ENCODE results near the gene SLC16A13. TPM values are rescaled to one million over a fixed set of nuclear protein-coding genes. Genes with fewer than 3 reads are reported as not detected.
"Not testable (repeated sequence)": the region's sequence is repeated elsewhere in the genome, so short reads cannot be mapped to it uniquely, and the experiment has no call there.

SLC16A13 gene
- total RNA-seq, 1 donor from 2014 or later = 3.4 TPM

DNA sequence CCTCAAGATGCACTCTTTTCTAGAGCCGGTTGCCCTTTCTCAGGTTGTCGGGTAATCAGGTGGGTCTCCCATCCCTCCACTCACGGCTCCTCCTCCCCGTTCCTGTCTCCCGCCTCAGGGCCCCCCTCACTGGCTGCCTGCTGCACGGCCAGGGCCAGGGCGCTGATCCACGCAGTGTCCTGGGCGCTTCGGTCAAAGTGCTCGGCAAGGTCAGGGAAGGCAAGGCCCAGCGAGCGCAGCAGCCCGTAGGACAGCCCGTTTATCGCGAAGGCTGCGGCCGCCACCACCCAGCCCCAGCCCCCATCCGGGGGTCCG is 7.3 kb downstream of the SLC16A13 start:
- peak overlapping the region; percentile 21 for H3K4me3 ChIP-seq (ENCODE audit: low read depth, low read length)
- H3K27me3 ChIP-seq (ENCODE audit: control insufficient read depth, insufficient read depth, low read length) = peaks cover 33% of the 10 kb centered on the region
- no peak for DNase-seq (ENCODE audit: low read depth)
- H3K36me3 ChIP-seq (ENCODE audit: control insufficient read depth, insufficient read depth, low read length) = no peaks in the 10 kb centered on the region
- TF ChIP-seq, protein P1, sequence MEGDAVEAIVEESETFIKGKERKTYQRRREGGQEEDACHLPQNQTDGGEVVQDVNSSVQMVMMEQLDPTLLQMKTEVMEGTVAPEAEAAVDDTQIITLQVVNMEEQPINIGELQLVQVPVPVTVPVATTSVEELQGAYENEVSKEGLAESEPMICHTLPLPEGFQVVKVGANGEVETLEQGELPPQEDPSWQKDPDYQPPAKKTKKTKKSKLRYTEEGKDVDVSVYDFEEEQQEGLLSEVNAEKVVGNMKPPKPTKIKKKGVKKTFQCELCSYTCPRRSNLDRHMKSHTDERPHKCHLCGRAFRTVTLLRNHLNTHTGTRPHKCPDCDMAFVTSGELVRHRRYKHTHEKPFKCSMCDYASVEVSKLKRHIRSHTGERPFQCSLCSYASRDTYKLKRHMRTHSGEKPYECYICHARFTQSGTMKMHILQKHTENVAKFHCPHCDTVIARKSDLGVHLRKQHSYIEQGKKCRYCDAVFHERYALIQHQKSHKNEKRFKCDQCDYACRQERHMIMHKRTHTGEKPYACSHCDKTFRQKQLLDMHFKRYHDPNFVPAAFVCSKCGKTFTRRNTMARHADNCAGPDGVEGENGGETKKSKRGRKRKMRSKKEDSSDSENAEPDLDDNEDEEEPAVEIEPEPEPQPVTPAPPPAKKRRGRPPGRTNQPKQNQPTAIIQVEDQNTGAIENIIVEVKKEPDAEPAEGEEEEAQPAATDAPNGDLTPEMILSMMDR (IDR thresholded peaks at IDR 0.05; ENCODE audit: insufficient read depth, low read length, poor library complexity, severe bottlenecking) = no peak

DNA sequence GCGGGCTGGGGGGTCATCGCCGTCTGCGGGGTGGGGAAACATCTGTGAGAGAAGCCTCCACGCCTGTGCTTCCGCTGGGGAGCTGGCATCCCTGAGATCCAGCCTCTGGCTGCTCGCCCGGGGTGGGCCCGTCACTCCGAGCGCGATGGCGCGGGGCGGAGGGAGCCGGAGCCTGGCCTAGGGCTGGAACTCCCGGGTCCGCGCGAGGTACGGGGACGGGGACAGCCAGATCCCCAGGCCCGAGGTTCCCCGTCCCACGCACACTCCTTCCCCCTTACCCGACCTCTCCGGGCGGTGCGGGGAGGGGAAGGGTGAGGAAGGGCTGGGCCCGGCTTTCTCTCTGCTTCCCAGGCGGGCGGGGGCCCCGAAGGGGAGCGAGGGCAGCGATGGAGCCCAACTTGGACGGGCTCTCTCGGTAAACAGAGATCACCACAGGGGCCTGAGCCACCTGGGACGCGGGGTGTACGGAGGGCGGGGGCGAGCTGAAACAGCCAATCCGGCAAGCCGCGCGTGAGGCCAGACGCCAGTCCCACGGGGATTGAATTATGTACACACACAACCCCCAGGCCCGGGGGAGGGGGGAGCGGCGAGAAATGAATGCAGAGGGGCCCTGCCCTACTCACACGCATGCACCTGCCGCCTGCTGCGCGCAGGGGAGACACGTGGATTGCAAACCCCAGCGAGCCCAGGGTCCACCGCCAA is 7.8 kb downstream of the SLC16A13 start, which contains the start of gene SLC16A11:
Gene SLC16A11 (minus strand): TSS at position 596 of the 702 bp plus-strand sequence. CDS start 579 bp downstream, at position 17.
- TF ChIP-seq, protein P1 (IDR thresholded peaks at IDR 0.05; ENCODE audit: insufficient read depth, low read length, poor library complexity, severe bottlenecking) = no peak
- no peak for DNase-seq (ENCODE audit: low read depth)

DNA sequence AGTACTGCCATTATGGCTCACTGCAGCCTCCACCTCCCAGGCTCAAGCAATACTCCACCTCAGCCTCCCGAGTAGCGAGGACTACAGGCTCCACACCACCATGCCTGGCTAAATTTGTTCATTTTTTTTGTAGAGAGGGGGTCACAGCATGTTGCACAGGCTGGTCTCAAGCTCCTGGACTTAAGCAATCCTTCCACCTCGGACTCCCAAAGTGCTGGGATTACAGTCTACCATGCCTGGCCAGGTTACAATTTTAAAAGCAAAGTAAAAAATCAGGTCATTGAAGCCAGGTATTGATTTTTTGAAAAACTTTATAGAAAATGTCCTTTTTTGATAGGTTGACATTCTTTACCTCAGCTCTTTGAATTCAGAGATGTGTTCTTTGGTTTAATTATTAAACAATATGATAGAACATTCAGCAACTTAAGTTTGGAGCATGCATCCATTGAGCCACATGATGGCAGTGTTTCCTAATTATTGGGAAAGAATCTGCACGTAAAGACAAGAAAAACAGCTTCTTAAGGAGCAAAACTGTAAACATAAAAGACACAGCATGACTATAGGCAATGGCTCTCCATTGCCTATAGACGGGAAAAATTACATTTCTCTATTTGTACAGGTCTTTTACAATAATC is 9.8 kb downstream of the SLC16A13 start:
- H3K4me3 ChIP-seq (ENCODE audit: low read depth, low read length) = no peak overlapping the region
- peaks cover 33% of the 10 kb centered on the region for H3K27me3 ChIP-seq (ENCODE audit: control insufficient read depth, insufficient read depth, low read length)
- TF ChIP-seq, protein P1 (IDR thresholded peaks at IDR 0.05; ENCODE audit: insufficient read depth, low read length, poor library complexity, severe bottlenecking) = peak; percentile 69
- H3K36me3 ChIP-seq (ENCODE audit: control insufficient read depth, insufficient read depth, low read length) = no peaks in the 10 kb centered on the region
- peak; percentile 56 for DNase-seq (ENCODE audit: low read depth)

More for the DNA sequence above, 7.8 kb downstream of the SLC16A13 start, which contains the start of gene SLC16A11:
- H3K4me3 ChIP-seq (ENCODE audit: low read depth, low read length) = peak within 1 kb of the TSS; percentile 21
- H3K36me3 ChIP-seq (ENCODE audit: control insufficient read depth, insufficient read depth, low read length) = no peaks in the 10 kb centered on the region
- peaks cover 33% of the 10 kb centered on the region for H3K27me3 ChIP-seq (ENCODE audit: control insufficient read depth, insufficient read depth, low read length)

DNA sequence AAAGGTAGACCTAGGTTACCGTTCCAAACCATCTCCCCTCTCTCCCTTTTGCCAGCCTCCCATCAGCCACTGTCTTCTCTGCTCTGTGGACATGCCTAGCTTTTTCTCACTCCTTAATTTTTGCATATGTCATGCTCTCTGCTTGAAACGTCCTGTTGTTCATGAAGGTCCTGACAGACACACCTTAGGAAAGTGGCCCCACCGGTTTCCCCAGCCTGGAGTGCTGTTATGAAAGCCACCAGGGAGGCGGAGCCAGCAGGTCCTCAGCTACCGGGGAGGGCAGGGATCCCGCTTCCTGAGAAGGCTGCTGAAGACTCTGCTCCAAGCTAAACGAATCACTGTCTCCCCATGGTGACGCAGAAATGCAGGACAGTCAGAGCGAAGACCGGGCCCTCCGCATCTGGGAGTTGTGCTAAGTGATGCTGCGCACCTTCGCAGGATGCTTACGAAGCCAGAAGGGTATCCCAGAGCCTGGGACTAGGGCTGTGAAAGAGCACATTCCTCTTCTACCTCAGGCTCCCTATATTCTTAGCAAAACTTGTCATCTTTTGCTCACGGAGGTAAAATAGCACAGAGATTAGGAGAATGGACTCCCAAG is 10.4 kb downstream of the SLC16A13 start:
- no peak for DNase-seq (ENCODE audit: low read depth)
- H3K36me3 ChIP-seq (ENCODE audit: control insufficient read depth, insufficient read depth, low read length) = no peaks in the 10 kb centered on the region
- H3K4me3 ChIP-seq (ENCODE audit: low read depth, low read length) = no peak overlapping the region
- TF ChIP-seq, protein P1 (IDR thresholded peaks at IDR 0.05; ENCODE audit: insufficient read depth, low read length, poor library complexity, severe bottlenecking) = no peak
- peaks cover 33% of the 10 kb centered on the region for H3K27me3 ChIP-seq (ENCODE audit: control insufficient read depth, insufficient read depth, low read length)

DNA sequence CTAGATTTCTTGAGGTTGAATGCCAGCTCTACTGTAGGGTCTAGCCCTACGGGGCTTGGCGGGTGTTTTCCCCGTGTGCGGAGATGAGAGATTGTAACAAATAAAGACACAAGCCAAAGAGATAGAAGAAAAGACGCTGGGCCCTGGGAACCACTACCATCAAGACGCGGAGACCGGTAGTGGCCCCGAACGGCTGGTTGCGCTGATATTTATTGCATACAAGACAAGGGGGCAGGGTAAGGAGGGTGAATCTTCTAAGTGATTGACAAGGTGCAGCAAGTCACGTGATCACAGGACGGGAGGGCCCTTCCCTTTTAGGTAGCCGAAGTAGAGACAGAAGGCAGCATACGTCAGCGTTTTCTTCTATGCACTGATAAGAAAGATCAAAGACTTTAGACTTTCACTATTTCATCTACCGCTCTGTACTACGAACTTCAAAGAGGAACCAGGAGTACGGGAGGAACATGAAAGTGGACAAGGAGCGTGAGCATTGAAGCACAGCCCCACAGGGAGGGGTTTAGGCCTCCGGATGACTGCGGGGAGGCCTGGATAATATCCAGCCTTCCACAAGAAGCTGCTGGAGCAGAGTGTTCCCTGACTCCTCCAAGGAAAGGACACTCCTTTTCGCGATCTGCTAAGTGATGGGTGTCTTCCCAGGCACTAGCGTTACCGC is 11.0 kb downstream of the SLC16A13 start:
- not testable (repeated sequence) for DNase-seq (ENCODE audit: low read depth); H3K36me3 ChIP-seq (ENCODE audit: control insufficient read depth, insufficient read depth, low read length); H3K4me3 ChIP-seq (ENCODE audit: low read depth, low read length)
- peaks cover 30% of the 10 kb centered on the region for H3K27me3 ChIP-seq (ENCODE audit: control insufficient read depth, insufficient read depth, low read length)

DNA sequence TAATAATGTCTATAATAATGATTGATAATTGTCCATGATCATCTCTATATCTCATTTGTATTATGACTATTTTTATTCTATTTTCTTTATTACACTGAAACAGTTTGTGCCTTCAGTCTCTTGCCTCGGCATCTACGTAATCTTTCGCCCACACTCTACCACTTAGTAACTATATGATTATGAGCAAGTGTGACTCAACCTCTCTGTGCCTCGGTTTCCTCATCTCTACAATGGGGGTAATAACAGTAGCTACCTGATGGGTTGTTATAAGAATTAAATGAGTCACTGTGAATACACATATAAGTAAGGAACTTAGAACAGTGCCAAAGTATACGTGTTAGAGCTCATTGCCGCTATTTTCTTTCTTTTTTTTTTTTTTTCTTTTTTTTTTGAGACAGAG is 11.8 kb downstream of the SLC16A13 start:
- Histone ChIP-seq H3K4me3 (ENCODE audit: low read depth, low read length) (no peak overlapping the region), H3K27me3 (ENCODE audit: control insufficient read depth, insufficient read depth, low read length) (peaks cover 23% of the 10 kb centered on the region), H3K36me3 (ENCODE audit: control insufficient read depth, insufficient read depth, low read length) (no peaks in the 10 kb centered on the region)
- TF ChIP-seq, protein P1 (IDR thresholded peaks at IDR 0.05; ENCODE audit: insufficient read depth, low read length, poor library complexity, severe bottlenecking) = no peak
- DNase-seq (ENCODE audit: low read depth) = no peak
